ENCODE results near the gene MRPL50.

The MRPL50 gene

GRCh38 chr9:101380295-101380694 lies 18.1 kb downstream of the MRPL50 start:
- FAIRE-seq (no peak), DNase-seq (ENCODE audit: low spot score) (no peak)

- DNase-seq (ENCODE audit: low spot score), result peak; percentile 50
- FAIRE-seq, result no peak
These were observed 22.1 kb downstream of the MRPL50 start for GRCh38 chr9:101376111-101376848.

- DNase-seq (ENCODE audit: low spot score), result peak; percentile 64
- FAIRE-seq, result no peak
These were observed 22.9 kb downstream of the MRPL50 start for GRCh38 chr9:101375546-101375945.

GRCh38 chr9:101372327-101373118 lies 25.9 kb downstream of the MRPL50 start:
- FAIRE-seq (no peak), DNase-seq (ENCODE audit: low spot score) (no peak)

- DNase-seq (ENCODE audit: low spot score) (no peak), FAIRE-seq (no peak)
These were observed 26.6 kb downstream of the MRPL50 start for GRCh38 chr9:101371813-101372212.

- DNase-seq (ENCODE audit: low spot score) (no peak), FAIRE-seq (no peak)
These were observed 28.4 kb downstream of the MRPL50 start for GRCh38 chr9:101369884-101370531.

GRCh38 chr9:101369286-101369685 lies 29.1 kb downstream of the MRPL50 start:
- FAIRE-seq (no peak), DNase-seq (ENCODE audit: low spot score) (peak; percentile 57)

GRCh38 chr9:101367323-101367722 lies 31.1 kb downstream of the MRPL50 start:
- no peak for FAIRE-seq
- DNase-seq (ENCODE audit: low spot score), result no peak

- FAIRE-seq, result no peak
- no peak for DNase-seq (ENCODE audit: low spot score)
These were observed 32.2 kb downstream of the MRPL50 start for GRCh38 chr9:101366038-101366756.

- no peak for DNase-seq (ENCODE audit: low spot score)
- no peak for FAIRE-seq
These were observed 33.2 kb downstream of the MRPL50 start for GRCh38 chr9:101365181-101365580.

GRCh38 chr9:101362450-101362849 lies 36.0 kb downstream of the MRPL50 start:
- no peak for DNase-seq (ENCODE audit: low spot score)
- FAIRE-seq, result no peak

GRCh38 chr9:101360647-101361046 lies 37.8 kb downstream of the MRPL50 start:
- FAIRE-seq, result no peak
- DNase-seq (ENCODE audit: low spot score), result no peak

- no peak for DNase-seq (ENCODE audit: low spot score)
- no peak for FAIRE-seq
These were observed 38.7 kb downstream of the MRPL50 start for GRCh38 chr9:101359679-101360078.

- no peak for DNase-seq (ENCODE audit: low spot score)
- FAIRE-seq, result no peak
These were observed 41.8 kb downstream of the MRPL50 start for GRCh38 chr9:101356619-101357018.

- FAIRE-seq (no peak), DNase-seq (ENCODE audit: low spot score) (no peak)
These were observed 43.4 kb downstream of the MRPL50 start for GRCh38 chr9:101354765-101355708.

- DNase-seq (ENCODE audit: low spot score), result no peak
- no peak for FAIRE-seq
These were observed 44.2 kb downstream of the MRPL50 start for GRCh38 chr9:101354143-101354764.

GRCh38 chr9:101353683-101354082 lies 44.7 kb downstream of the MRPL50 start:
- FAIRE-seq (no peak), DNase-seq (ENCODE audit: low spot score) (no peak)

- no peak for DNase-seq (ENCODE audit: low spot score)
These were observed 45.4 kb downstream of the MRPL50 start for GRCh38 chr9:101352892-101353463.

GRCh38 chr9:101350285-101350684 lies 48.1 kb downstream of the MRPL50 start:
- FAIRE-seq, result no peak
- no peak for DNase-seq (ENCODE audit: low spot score)

More at GRCh38 chr9:101352892-101353463, 45.4 kb downstream of the MRPL50 start:
- no peak for FAIRE-seq

GRCh38 chr9:101342595-101342994 lies 55.8 kb downstream of the MRPL50 start:
- DNase-seq (ENCODE audit: low spot score) (no peak), FAIRE-seq (no peak)

Measured in urothelium cell line (cell line).